HepG2 (cell line): ENCODE results near the gene PKIB. TPM values are rescaled to one million over a fixed set of nuclear protein-coding genes. Genes with fewer than 3 reads are reported as not detected.

Experiments
- CAMTA2 ChIP-seq: sonication (generic); formaldehyde crosslinking; IDR thresholded peaks from 2 replicates; pipeline ENCODE4 v1.4.0; 2020; ENCODE audit warnings: mild to moderate bottlenecking, missing genetic modification reagents, borderline replicate concordance
- CREB1 ChIP-seq, 2 experiments: fragments of 450-650 bp in 1 of 2; IDR thresholded peaks; 2 replicates each; pipeline ENCODE4 v1.6.1; 2016 to 2017; ENCODE audit warnings: control low read depth in 1 of 2, mild to moderate bottlenecking in 1 of 2, missing compliant biosample characterization in 1 of 2, missing genetic modification characterization in 1 of 2
- ERF ChIP-seq: IDR thresholded peaks from 2 replicates; pipeline ENCODE4 v1.6.1; 2018; ENCODE audit warnings: missing biosample characterization, missing genetic modification reagents
- ETV6 ChIP-seq: sonication (generic); formaldehyde crosslinking; conservative IDR thresholded peaks from 2 replicates; pipeline ENCODE4 v1.4.0; 2020; ENCODE audit warnings: missing genetic modification reagents
- HOXA3 ChIP-seq: sonication (generic); formaldehyde crosslinking; IDR thresholded peaks from 2 replicates; pipeline ENCODE4 v1.5.0; 2020; ENCODE audit warnings: missing genetic modification reagents
- KMT2B ChIP-seq: IDR thresholded peaks from 2 replicates; pipeline ENCODE4 v1.6.1; 2016; ENCODE audit warnings: missing genetic modification reagents, missing compliant biosample characterization
- SPEN ChIP-seq: sonication (generic); formaldehyde crosslinking; IDR thresholded peaks from 2 replicates; pipeline ENCODE4 v1.5.1; 2020; ENCODE audit warnings: low read depth, mild to moderate bottlenecking, missing genetic modification reagents
- ZFP36 ChIP-seq: fragments of 150-350 bp; IDR thresholded peaks from 2 replicates; pipeline ENCODE4 v1.6.1; 2018; ENCODE audit warnings: borderline replicate concordance, low read length, low read depth; ENCODE audit not compliant: partially characterized antibody
- polyA plus RNA-seq, 8 experiments: library from polyadenylated mRNA; depleted of rRNA in 3 of 8; stranded (reverse) in 7 of 8; unstranded in 1 of 8; fragments of >200 nt; fragmentation: Illumina TruSeq in 4 of 8; extraction: Trizol in 4 of 8; gene quantifications; 2 replicates each; pipeline versions ENCODE4 v1.2.1 to v1.2.3, GENCODE V29; 2011 to 2016; ENCODE audit warnings: low read depth in 4 of 8, missing spikeins in 1 of 8, mixed read lengths in 1 of 8; ENCODE audit not compliant: insufficient read depth in 1 of 8
- total RNA-seq, 5 experiments: library from RNA; depleted of rRNA; stranded (reverse); fragments of >200 nt; fragmentation: Illumina TruSeq; extraction: Trizol; gene quantifications; 2 replicates each; pipeline ENCODE4 v1.2.3, GENCODE V29; 2016; ENCODE audit warnings: low read depth in 1 of 5
- TF ChIP-seq, protein P1 (sequence below): sonication (generic); formaldehyde crosslinking; IDR thresholded peaks from 2 replicates; pipeline ENCODE4 v1.5.0; 2020; ENCODE audit warnings: mild to moderate bottlenecking, missing genetic modification reagents, borderline replicate concordance
- TF ChIP-seq, protein P2 (sequence below): sonication (generic); formaldehyde crosslinking; IDR thresholded peaks from 2 replicates; pipeline ENCODE4 v1.4.0; 2020; ENCODE audit warnings: missing genetic modification reagents
- TF ChIP-seq, protein P3 (sequence below): sonication (generic); formaldehyde crosslinking; IDR thresholded peaks from 2 replicates; pipeline ENCODE4 v1.4.0; 2020; ENCODE audit warnings: mild to moderate bottlenecking, missing genetic modification reagents

PKIB gene
- total and polyA plus RNA-seq, 2 of the 13 experiments (the other 11 are each of a cell fraction or from before 2014, with no cell fraction given) = 1.4 to 1.5 TPM

DNA sequence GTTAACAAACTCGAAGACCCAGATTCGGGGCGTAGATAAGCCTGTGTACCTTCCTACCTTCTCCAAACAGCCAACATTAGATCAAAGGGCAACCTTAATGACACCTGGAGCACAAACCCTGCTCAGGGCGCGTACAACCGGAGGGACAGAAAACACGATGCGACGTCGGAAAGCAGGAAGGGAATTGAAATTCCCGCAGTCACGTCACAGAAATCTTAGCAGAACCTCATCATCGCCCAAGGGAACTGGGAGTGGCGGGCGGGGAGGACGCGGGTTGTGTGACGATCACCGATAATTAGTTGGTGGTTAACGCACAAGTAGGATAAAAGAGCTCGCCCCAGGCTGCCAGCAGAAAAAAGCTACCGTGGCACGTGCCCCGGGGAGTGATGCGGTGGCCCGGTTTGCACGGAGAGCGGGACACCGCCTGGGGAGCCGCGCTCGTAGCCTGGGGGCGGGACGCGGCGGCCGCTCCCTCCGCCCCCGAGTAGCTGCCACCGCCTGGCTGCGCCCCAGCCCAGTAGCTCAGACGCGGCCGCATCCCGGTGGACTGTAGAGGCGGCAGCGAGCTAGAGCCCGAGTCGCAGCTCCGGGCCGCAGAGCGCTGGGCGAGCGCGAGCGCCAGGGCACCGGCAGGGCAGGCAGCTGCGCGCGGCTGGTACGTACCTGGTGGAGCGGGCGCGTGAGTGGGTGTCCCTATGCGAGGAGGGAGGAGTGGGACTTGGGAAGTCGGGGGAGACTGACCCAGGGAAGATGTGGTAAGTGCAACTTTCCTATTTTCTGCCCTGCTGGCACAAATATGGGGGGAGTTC lies at the start of gene PKIB (continued):
- TF ChIP-seq, protein P1, sequence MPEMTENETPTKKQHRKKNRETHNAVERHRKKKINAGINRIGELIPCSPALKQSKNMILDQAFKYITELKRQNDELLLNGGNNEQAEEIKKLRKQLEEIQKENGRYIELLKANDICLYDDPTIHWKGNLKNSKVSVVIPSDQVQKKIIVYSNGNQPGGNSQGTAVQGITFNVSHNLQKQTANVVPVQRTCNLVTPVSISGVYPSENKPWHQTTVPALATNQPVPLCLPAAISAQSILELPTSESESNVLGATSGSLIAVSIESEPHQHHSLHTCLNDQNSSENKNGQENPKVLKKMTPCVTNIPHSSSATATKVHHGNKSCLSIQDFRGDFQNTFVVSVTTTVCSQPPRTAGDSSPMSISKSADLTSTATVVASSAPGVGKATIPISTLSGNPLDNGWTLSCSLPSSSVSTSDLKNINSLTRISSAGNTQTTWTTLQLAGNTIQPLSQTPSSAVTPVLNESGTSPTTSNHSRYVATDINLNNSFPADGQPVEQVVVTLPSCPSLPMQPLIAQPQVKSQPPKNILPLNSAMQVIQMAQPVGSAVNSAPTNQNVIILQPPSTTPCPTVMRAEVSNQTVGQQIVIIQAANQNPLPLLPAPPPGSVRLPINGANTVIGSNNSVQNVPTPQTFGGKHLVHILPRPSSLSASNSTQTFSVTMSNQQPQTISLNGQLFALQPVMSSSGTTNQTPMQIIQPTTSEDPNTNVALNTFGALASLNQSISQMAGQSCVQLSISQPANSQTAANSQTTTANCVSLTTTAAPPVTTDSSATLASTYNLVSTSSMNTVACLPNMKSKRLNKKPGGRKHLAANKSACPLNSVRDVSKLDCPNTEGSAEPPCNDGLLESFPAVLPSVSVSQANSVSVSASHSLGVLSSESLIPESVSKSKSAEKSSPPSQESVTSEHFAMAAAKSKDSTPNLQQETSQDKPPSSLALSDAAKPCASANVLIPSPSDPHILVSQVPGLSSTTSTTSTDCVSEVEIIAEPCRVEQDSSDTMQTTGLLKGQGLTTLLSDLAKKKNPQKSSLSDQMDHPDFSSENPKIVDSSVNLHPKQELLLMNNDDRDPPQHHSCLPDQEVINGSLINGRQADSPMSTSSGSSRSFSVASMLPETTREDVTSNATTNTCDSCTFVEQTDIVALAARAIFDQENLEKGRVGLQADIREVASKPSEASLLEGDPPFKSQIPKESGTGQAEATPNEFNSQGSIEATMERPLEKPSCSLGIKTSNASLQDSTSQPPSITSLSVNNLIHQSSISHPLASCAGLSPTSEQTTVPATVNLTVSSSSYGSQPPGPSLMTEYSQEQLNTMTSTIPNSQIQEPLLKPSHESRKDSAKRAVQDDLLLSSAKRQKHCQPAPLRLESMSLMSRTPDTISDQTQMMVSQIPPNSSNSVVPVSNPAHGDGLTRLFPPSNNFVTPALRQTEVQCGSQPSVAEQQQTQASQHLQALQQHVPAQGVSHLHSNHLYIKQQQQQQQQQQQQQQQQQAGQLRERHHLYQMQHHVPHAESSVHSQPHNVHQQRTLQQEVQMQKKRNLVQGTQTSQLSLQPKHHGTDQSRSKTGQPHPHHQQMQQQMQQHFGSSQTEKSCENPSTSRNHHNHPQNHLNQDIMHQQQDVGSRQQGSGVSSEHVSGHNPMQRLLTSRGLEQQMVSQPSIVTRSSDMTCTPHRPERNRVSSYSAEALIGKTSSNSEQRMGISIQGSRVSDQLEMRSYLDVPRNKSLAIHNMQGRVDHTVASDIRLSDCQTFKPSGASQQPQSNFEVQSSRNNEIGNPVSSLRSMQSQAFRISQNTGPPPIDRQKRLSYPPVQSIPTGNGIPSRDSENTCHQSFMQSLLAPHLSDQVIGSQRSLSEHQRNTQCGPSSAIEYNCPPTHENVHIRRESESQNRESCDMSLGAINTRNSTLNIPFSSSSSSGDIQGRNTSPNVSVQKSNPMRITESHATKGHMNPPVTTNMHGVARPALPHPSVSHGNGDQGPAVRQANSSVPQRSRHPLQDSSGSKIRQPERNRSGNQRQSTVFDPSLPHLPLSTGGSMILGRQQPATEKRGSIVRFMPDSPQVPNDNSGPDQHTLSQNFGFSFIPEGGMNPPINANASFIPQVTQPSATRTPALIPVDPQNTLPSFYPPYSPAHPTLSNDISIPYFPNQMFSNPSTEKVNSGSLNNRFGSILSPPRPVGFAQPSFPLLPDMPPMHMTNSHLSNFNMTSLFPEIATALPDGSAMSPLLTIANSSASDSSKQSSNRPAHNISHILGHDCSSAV (CRISPR knock-in tag) = no peak
- TF ChIP-seq ETV6 (0 out of 2 replicates have a peak, but pooled peaks have one; percentile 56), SPEN (CRISPR knock-in tag) (peak; percentile 69; the same call in 1 of the 2 replicates), CAMTA2 (no peak), HOXA3 (peak; percentile 58), KMT2B (CRISPR knock-in tag) (no peak), ERF (CRISPR knock-in tag) (peak; percentile 78; the same call in 1 of the 2 replicates), ZFP36 (peak; percentile 37), CREB1 (IDR thresholded peaks at IDR 0.05) (peak; percentile 78), CREB1 (CRISPR knock-in tag; IDR thresholded peaks at IDR 0.05) (no peak)
- TF ChIP-seq, protein P2, sequence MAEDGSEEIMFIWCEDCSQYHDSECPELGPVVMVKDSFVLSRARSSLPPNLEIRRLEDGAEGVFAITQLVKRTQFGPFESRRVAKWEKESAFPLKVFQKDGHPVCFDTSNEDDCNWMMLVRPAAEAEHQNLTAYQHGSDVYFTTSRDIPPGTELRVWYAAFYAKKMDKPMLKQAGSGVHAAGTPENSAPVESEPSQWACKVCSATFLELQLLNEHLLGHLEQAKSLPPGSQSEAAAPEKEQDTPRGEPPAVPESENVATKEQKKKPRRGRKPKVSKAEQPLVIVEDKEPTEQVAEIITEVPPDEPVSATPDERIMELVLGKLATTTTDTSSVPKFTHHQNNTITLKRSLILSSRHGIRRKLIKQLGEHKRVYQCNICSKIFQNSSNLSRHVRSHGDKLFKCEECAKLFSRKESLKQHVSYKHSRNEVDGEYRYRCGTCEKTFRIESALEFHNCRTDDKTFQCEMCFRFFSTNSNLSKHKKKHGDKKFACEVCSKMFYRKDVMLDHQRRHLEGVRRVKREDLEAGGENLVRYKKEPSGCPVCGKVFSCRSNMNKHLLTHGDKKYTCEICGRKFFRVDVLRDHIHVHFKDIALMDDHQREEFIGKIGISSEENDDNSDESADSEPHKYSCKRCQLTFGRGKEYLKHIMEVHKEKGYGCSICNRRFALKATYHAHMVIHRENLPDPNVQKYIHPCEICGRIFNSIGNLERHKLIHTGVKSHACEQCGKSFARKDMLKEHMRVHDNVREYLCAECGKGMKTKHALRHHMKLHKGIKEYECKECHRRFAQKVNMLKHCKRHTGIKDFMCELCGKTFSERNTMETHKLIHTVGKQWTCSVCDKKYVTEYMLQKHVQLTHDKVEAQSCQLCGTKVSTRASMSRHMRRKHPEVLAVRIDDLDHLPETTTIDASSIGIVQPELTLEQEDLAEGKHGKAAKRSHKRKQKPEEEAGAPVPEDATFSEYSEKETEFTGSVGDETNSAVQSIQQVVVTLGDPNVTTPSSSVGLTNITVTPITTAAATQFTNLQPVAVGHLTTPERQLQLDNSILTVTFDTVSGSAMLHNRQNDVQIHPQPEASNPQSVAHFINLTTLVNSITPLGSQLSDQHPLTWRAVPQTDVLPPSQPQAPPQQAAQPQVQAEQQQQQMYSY (CRISPR knock-in tag) = no peak
- TF ChIP-seq, protein P3, sequence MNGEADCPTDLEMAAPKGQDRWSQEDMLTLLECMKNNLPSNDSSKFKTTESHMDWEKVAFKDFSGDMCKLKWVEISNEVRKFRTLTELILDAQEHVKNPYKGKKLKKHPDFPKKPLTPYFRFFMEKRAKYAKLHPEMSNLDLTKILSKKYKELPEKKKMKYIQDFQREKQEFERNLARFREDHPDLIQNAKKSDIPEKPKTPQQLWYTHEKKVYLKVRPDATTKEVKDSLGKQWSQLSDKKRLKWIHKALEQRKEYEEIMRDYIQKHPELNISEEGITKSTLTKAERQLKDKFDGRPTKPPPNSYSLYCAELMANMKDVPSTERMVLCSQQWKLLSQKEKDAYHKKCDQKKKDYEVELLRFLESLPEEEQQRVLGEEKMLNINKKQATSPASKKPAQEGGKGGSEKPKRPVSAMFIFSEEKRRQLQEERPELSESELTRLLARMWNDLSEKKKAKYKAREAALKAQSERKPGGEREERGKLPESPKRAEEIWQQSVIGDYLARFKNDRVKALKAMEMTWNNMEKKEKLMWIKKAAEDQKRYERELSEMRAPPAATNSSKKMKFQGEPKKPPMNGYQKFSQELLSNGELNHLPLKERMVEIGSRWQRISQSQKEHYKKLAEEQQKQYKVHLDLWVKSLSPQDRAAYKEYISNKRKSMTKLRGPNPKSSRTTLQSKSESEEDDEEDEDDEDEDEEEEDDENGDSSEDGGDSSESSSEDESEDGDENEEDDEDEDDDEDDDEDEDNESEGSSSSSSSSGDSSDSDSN (CRISPR knock-in tag) = peak; percentile 98
